Smooth muscle cell (in vitro differentiated cells): Measurements from ENCODE around the gene PALM. TPM values are rescaled to one million over a fixed set of nuclear protein-coding genes. Genes with fewer than 3 reads are reported as not detected.

Experiments used
- DNase-seq: peaks from one replicate; lab custom pipeline; 2025; ENCODE audit not compliant: unreplicated experiment; lab: John Stamatoyannopoulos, UW
- H2AFZ ChIP-seq: fragments of 200-600 bp; sonication (generic); 2 replicates; pipeline ENCODE4 v1.6.0; 2016; ENCODE audit warnings: antibody characterized with exemption, low read depth, mild to moderate bottlenecking
- H3F3A ChIP-seq: fragments of 200-600 bp; sonication (generic); 2 replicates; pipeline ENCODE4 v1.6.0; 2017; ENCODE audit warnings: antibody characterized with exemption, low read depth
- H3K27ac ChIP-seq: fragments of 200-600 bp; sonication (generic); 2 replicates; pipeline ENCODE4 v1.5.1; 2016; ENCODE audit warnings: low read depth, mild to moderate bottlenecking
- H3K27me3 ChIP-seq: fragments of 200-600 bp; sonication (generic); 2 replicates; pipeline ENCODE4 v1.6.1; 2016; ENCODE audit warnings: low read depth, mild to moderate bottlenecking
- H3K36me3 ChIP-seq: fragments of 200-600 bp; sonication (generic); 2 replicates; pipeline ENCODE4 v1.5.1; 2016; ENCODE audit warnings: low read depth
- H3K4me1 ChIP-seq: fragments of 200-600 bp; sonication (generic); 2 replicates; pipeline ENCODE4 v1.5.1; 2016; ENCODE audit warnings: low read depth
- H3K4me2 ChIP-seq: fragments of 200-600 bp; sonication (generic); 2 replicates; pipeline ENCODE4 v1.6.0; 2016; ENCODE audit warnings: mild to moderate bottlenecking
- H3K4me3 ChIP-seq: fragments of 200-600 bp; sonication (generic); 2 replicates; pipeline ENCODE4 v1.5.1; 2016; ENCODE audit warnings: mild to moderate bottlenecking
- H3K79me2 ChIP-seq: fragments of 200-600 bp; sonication (generic); 2 replicates; pipeline ENCODE4 v1.6.0; 2016; ENCODE audit warnings: low read depth, mild to moderate bottlenecking
- H3K9ac ChIP-seq: fragments of 200-600 bp; sonication (generic); 2 replicates; pipeline ENCODE4 v1.6.0; 2016; ENCODE audit warnings: low read depth
- H3K9me3 ChIP-seq: fragments of 200-600 bp; sonication (generic); replicated peaks from 2 replicates; pipeline ENCODE4 v1.5.1; 2016; ENCODE audit warnings: low read depth
- H4K20me1 ChIP-seq: fragments of 200-600 bp; sonication (generic); 2 replicates; pipeline ENCODE4 v1.6.0; 2016; ENCODE audit warnings: low read depth
- CTCF ChIP-seq: fragments of 200-600 bp; sonication (generic); IDR thresholded peaks from 2 replicates; pipeline ENCODE4 v1.5.1; 2017; ENCODE audit warnings: borderline replicate concordance, mild to moderate bottlenecking, antibody characterized with exemption; ENCODE audit not compliant: insufficient read depth, poor library complexity, severe bottlenecking
- WGBS: methylation state at CpG from one replicate; pipeline ENCODE4 v1.1.7; 2016; ENCODE audit warnings: low lambda C conversion rate; 5-methylcytosine and 5-hydroxymethylcytosine counted together
- polyA plus RNA-seq: library from polyadenylated mRNA; unstranded; fragments of >200 nt; fragmentation: Nextera tagmentation; extraction: Ambion mirVana; gene quantifications from 2 replicates; pipeline ENCODE4 v1.2.1, GENCODE V29; 2016
- total RNA-seq: library from RNA; depleted of rRNA; stranded (reverse); fragments of >200 nt; gene quantifications from 2 replicates; pipeline ENCODE4 v1.2.3, GENCODE V29; 2014

PALM gene
- total and polyA plus RNA-seq, 2 experiments from 2014 or later, result 11.1 to 16.6 TPM

GRCh38 chr19:757811-758668 is 49.3 kb downstream of the PALM start:
- no peaks in the 10 kb centered on the region for H3K4me1 ChIP-seq
- no peak overlapping the region for H3K27ac ChIP-seq
- H3K36me3 ChIP-seq, result no peaks in the 10 kb centered on the region
- H3K79me2 ChIP-seq, result no peaks in the 10 kb centered on the region
- H3K4me2 ChIP-seq, result no peak overlapping the region
- 95% methylated on average over 46 of the region's 50 CpGs for WGBS
- H3K9me3 ChIP-seq, result no peaks in the 10 kb centered on the region
- TF ChIP-seq CTCF, result no peak
- H3K27me3 ChIP-seq, result no peaks in the 10 kb centered on the region
- DNase-seq, result no peak
- no peak overlapping the region for H3K4me3 ChIP-seq
- H3K9ac ChIP-seq, result no peak overlapping the region
- no peaks in the 10 kb centered on the region for H4K20me1 ChIP-seq
- no peak overlapping the region for H2AFZ ChIP-seq
- H3F3A ChIP-seq, result no peaks in the 10 kb centered on the region

GRCh38 chr19:763181-763580 is 54.4 kb downstream of the PALM start:
- Histone ChIP-seq H3K79me2 (no peaks in the 10 kb centered on the region), H3K36me3 (no peaks in the 10 kb centered on the region), H3K27me3 (no peaks in the 10 kb centered on the region), H4K20me1 (no peaks in the 10 kb centered on the region), H3K9ac (no peak overlapping the region), H3F3A (no peaks in the 10 kb centered on the region), H3K4me2 (no peak overlapping the region), H3K27ac (no peak overlapping the region), H3K9me3 (no peaks in the 10 kb centered on the region), H3K4me3 (no peak overlapping the region), H2AFZ (no peak overlapping the region), H3K4me1 (no peaks in the 10 kb centered on the region)
- no peak for TF ChIP-seq CTCF
- 96% methylated on average over 10 of the region's 10 CpGs for WGBS
- no peak for DNase-seq

GRCh38 chr19:763869-764268 is 55.1 kb downstream of the PALM start:
- Histone ChIP-seq H3K27me3 (no peaks in the 10 kb centered on the region), H3K27ac (no peak overlapping the region), H2AFZ (no peak overlapping the region), H3K4me1 (no peaks in the 10 kb centered on the region), H3K4me2 (no peak overlapping the region), H4K20me1 (no peaks in the 10 kb centered on the region), H3K36me3 (no peaks in the 10 kb centered on the region), H3F3A (peaks cover 1% of the 10 kb centered on the region), H3K9me3 (no peaks in the 10 kb centered on the region), H3K79me2 (no peaks in the 10 kb centered on the region), H3K4me3 (no peak overlapping the region), H3K9ac (no peak overlapping the region)
- no peak for TF ChIP-seq CTCF
- 97% methylated on average over 6 of the region's 6 CpGs for WGBS
- DNase-seq, result no peak

- H3K9me3 ChIP-seq, result no peaks in the 10 kb centered on the region
- WGBS, result 94% methylated on average over 12 of the region's 12 CpGs
- H3K4me2 ChIP-seq, result no peak overlapping the region
- H3K4me3 ChIP-seq, result no peak overlapping the region
- H3K27me3 ChIP-seq, result no peaks in the 10 kb centered on the region
- no peak overlapping the region for H3K27ac ChIP-seq
- DNase-seq, result no peak
- peaks cover 4% of the 10 kb centered on the region for H3F3A ChIP-seq
- no peaks in the 10 kb centered on the region for H4K20me1 ChIP-seq
- H3K4me1 ChIP-seq, result no peaks in the 10 kb centered on the region
- no peak overlapping the region for H2AFZ ChIP-seq
- H3K9ac ChIP-seq, result no peak overlapping the region
- no peaks in the 10 kb centered on the region for H3K79me2 ChIP-seq
- no peaks in the 10 kb centered on the region for H3K36me3 ChIP-seq
- no peak for TF ChIP-seq CTCF
Observed at GRCh38 chr19:764301-764700, 55.6 kb downstream of the PALM start.
